Measurements from ENCODE around the gene PROCR. TPM values are rescaled to one million over a fixed set of nuclear protein-coding genes. Genes with fewer than 3 reads are reported as not detected.
A peak's percentile ranks its signal among the peaks of the same experiment; 100 is the strongest.
"Not testable (repeated sequence)": the region's sequence is repeated elsewhere in the genome, so short reads cannot be mapped to it uniquely, and the experiment has no call there.

PROCR gene
- total RNA-seq, 1 donor from 2014 or later: 9.5 TPM

DNA sequence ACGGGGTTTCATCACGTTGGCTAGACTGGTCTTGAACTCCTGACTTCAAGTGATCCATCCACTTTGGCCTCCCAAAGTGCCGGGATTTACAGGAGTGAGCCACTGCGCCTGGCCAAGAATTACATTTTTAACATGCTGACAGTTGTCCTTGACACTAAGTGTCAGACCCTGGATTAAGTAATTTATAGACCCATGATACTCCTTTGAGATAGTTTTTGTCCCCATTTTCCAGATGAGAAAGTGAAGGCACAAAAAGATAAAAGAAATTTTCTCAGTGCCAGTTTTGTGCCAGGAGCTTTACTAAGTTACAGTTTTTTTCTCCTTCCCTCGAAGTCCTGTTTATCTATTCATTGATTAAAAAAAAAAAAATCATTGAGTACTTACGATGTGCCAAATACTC is 14.9 kb upstream of the PROCR start:
- ATAC-seq (no peak), DNase-seq (no peak)
- intact Hi-C loops (cut with micrococcal nuclease): no loop called here

- DNase-seq; ATAC-seq; intact Hi-C loops (cut with micrococcal nuclease): not testable (repeated sequence)
Observed at GRCh38 chr20:35160341-35160740, 11.5 kb upstream of the PROCR start.

- DNase-seq; ATAC-seq; intact Hi-C loops (cut with micrococcal nuclease): not testable (repeated sequence)
Observed at GRCh38 chr20:35164531-35164930, 7.3 kb upstream of the PROCR start.

DNA sequence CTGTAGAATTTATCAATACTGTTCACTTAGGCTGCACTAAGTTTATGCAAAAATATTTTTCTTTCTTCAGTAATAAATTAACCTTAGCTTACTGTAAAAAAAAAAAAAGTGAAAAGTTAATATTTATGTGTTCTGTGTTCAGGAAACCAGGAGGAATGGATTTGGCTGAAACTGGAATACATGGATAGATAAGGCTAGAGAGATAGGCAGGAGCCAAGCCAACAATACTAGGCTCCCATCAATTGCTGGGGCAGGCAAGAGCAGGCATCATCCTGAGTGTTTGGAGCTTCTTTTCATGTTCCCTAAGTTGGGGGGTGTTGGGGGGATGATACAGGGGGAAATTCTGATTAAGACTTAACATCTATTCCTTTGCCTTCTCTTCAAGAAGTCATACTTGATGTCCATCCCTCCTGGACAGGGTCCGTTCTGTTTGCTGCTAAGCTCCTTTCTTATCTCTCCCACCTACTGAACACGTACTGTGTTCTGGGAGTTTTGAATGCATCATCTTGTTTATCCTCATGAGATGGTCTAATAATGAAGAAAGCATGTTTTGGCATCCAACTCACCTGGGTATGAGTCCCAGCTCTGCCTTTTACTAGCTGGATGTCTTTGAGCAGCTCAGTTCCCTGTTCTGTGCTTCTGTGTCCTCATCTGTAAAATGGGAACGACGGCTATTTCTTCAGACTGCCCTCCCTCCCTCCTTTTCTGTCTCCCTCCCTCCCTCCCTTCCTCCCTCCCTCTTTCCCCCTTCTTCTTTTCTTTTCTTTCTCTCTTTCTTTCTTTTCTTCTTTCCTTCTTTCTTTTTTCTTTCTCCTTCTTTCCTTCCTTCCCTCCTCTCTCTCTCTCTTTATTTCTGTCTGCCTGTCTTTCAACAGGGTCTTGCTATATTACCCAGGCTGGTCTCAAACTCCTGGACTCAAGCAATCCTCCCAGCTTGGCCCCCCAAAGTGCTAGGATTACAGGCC is 6.4 kb upstream of the PROCR start:
- ATAC-seq: no peak
- DNase-seq: no peak

DNA sequence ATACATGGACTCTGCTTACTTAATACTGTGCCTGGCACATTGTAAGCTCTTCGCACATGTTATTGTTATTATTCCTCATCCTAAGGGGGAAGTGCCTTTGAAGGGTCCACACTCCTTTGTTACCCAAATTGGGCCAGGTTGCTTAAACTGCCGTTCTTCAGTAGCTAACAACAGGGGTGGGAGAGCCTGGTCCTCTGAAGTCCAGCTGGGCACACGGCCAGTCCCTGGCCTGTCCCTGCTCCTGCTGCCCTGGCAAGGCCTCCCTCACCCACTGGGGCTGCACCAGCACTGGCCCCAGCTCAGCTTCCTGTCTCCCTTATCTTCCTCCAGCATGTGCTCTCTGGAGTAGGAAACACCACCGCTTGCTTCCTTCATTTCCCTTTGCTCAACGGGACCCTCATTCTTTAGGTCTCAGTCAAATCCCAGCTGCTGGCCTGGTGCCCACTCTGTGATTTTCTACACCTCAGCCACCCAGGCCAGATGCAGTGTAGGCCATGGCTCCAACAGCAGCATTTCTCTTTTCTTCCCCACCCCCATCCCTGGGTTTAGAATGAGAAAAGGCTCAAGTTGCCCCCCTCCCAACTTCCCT is 5.5 kb upstream of the PROCR start:
- ATAC-seq: peak; percentile 94
- DNase-seq: peak; percentile 75
- intact Hi-C loops (cut with micrococcal nuclease): no loop called here

More for the DNA sequence above, 6.4 kb upstream of the PROCR start:
- intact Hi-C loops (cut with micrococcal nuclease): no loop called here

DNA sequence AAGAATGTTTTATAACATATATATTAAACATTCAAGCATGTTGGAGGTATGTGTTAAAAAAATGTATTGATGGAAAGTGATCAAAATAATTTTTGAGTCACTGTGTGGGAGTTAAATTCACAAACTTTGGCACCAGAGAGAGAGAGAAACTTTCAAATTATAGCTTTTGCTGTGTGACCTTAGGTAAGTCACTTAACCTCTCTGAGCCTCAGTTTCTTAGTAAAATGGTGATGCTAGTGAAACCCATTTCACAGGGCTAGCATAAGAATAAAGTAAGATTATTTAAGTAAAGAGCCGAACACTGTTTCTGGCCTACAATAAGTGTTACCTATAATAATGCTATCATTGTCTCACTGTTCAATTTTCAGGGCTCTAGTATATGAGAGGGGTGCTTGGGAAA is 4.1 kb upstream of the PROCR start:
- intact Hi-C loops (cut with micrococcal nuclease): no loop called here
- DNase-seq (no peak), ATAC-seq (no peak)

GRCh38 chr20:35168701-35169409 is 3.0 kb upstream of the PROCR start:
- DNase-seq; ATAC-seq; intact Hi-C loops (cut with micrococcal nuclease): not testable (repeated sequence)

GRCh38 chr20:35171438-35171752 is 477 bp upstream of the PROCR start:
- intact Hi-C loops (cut with micrococcal nuclease): no loop called here
- ATAC-seq (no peak), DNase-seq (no peak)

DNA sequence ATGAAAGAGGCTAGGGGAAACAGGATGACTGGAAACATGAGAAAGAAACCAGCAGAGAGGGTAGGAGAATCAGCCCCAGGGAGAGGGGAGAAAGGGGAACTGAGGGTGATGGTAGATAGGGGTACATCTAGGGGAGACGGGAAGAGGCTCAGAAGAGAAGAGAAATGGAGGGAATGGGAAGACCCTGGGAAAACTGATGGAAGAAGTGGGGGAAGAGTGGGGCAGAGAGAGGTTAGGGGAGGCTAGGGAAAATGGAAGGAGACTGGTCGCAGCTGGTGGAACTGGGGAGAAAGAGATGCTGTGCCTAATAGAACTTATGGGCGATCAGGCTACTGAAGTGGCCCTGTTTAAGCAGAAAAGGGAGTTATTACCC is 548 bp downstream of the PROCR start:
- intact Hi-C loops (cut with micrococcal nuclease): no loop called here
- ATAC-seq: no peak
- no peak for DNase-seq

GRCh38 chr20:35173576-35174192 is 1.8 kb downstream of the PROCR start:
- intact Hi-C loops (cut with micrococcal nuclease): no loop called here
- ATAC-seq (no peak), DNase-seq (no peak)

- ATAC-seq (no peak), DNase-seq (no peak)
- intact Hi-C loops (cut with micrococcal nuclease): no loop called here
Observed at GRCh38 chr20:35174458-35175216, 2.8 kb downstream of the PROCR start.

GRCh38 chr20:35176132-35176531 is 4.3 kb downstream of the PROCR start:
- DNase-seq: no peak
- intact Hi-C loops (cut with micrococcal nuclease): no loop called here
- ATAC-seq: no peak

DNA sequence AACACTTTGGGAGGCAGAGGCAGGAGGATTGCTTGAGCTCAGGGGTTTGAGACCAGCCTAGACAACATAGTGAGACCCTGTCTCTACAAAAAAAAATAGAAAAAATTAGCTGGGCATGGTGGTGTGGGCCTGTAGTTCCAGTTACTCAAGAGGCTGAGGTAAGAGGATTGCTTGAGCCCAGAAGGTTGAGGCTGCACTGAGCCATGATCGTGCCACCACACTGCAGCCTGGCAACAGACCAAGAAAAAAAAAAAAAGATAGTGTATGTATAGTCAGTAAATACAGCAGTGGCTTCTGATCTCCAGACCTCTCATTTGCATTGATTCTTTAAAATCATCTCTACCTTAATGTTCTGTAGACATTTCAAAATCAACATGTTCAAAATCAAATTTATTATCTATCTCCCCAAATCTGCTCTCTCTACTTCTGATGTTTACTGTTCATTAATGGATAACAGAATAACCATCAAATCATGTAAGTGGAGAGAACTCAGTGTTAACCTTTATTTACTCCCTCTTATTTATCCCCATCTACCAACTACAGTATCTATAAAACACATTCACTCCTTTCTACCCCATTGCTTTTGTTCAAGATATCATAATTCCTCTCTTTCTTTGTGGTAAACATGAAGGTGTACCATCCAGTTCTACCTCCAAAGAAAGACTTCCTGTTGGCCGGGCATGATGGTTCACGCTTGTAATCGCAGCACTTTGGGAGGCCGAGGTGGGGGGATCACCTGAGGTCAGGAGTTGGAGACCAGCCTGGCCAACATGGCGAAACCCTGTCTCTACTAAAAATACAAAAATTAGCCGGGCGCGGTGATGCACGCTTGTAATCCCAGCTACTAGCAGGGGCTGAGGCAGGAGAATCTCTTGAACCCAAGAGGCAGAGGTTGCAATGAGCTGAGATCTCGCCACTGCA is 7.7 kb downstream of the PROCR start:
- DNase-seq: no peak
- no peak for ATAC-seq
- intact Hi-C loops (cut with micrococcal nuclease): no loop called here

DNA sequence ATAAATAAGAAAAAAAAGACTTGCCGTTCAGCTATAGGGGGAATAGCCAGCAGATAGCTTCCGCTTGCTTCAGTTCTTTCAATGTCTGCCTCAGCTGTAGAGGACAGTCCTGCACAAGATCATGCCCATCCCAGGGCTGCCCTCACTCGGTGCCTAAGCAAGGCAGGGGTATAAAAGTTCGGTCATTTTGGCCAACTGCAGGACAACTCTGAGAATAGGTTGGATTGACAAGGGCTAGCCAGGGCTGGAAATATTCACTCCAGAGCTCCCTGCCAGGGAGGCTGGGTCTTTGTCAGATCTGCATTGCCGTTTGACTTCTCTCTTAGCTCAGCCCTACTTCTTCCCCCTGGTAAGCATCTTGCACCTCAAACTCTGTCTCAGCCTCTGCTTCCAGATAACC is 8.4 kb downstream of the PROCR start:
- intact Hi-C loops (cut with micrococcal nuclease): no loop called here
- DNase-seq: no peak
- ATAC-seq: no peak

GRCh38 chr20:35181731-35182130 is 9.9 kb downstream of the PROCR start:
- intact Hi-C loops (cut with micrococcal nuclease): no loop called here
- ATAC-seq (no peak), DNase-seq (no peak)

DNA sequence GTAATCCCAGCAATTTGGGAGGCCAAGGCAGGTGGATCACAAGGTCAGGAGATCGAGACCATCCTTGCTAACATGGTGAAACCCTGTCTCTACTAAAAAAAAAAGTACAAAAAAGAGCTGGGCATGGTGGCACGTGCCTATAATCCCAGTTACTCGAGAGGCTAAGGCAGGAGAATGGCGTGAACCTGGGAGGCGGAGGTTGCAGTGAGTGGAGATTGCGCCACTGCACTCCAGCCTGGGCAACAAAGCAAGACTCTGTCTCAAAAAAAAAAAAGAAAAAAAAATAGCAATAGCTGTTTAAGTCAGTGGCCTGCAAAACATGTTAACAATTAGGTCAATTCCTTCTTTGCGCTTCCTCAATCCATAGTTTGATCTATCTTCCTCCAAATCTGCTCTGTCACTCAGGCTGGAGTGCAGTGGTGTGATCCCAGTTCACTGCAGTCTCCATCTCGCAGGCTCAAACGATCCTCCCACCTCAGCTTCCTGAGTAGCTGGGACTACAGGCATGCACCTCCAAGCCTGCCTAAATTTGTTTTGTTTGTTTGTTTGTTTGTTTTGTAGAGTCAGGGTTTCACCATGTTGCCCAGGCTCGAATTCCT is 14.9 kb downstream of the PROCR start:
- ATAC-seq; intact Hi-C loops (cut with micrococcal nuclease); DNase-seq: not testable (repeated sequence)

GRCh38 chr20:35187584-35188190 is 15.8 kb downstream of the PROCR start:
- ATAC-seq (no peak), DNase-seq (no peak)
- intact Hi-C loops (cut with micrococcal nuclease): no loop called here

Data from left ventricle myocardium superior (tissue), 1 donor.